ENCODE data around the gene MTOR.
"Not testable (repeated sequence)": the region's sequence is repeated elsewhere in the genome, so short reads cannot be mapped to it uniquely, and the experiment has no call there.

Gene MTOR

DNA sequence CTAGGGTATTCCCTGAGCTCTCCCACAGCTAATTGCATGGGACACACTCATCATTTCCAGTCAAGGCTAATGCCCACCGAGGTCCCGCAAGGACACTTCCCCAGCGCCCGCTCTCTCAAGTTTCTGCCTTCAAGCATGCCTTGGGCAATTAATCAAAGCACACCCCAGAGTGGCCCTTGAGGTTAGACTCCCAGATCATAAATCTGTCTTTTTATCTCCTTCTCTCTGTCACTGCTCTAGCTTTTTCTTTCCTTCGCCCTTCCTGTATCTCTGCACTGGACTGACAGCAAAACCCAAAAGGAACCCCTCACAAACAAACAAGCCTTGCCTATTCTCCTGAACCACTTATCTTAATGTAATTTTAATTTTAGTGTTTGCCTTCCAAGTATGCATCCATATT lies 154.8 kb downstream of the MTOR start:
- no peak for DNase-seq (ENCODE audit: low spot score)

DNA sequence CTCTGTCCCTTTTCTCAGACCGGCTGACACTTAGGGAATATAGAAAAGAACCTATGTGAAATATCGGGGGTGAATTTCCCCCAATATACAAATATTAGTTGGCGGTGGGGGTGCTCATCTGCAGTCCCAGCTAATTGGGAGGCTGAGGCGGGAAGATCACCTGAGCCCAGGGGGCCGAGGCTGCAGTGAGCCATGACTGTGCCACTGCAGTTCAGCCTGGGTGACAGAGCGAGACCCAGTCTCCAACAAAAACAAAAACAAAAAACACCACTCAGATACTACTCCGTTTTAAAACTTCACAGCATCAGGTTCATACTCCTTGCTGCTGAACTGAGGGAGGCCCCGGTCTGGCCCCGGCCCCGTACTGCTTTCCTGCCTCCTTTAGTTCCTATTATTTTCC lies 156.8 kb downstream of the MTOR start:
- TF ChIP-seq, protein P1, sequence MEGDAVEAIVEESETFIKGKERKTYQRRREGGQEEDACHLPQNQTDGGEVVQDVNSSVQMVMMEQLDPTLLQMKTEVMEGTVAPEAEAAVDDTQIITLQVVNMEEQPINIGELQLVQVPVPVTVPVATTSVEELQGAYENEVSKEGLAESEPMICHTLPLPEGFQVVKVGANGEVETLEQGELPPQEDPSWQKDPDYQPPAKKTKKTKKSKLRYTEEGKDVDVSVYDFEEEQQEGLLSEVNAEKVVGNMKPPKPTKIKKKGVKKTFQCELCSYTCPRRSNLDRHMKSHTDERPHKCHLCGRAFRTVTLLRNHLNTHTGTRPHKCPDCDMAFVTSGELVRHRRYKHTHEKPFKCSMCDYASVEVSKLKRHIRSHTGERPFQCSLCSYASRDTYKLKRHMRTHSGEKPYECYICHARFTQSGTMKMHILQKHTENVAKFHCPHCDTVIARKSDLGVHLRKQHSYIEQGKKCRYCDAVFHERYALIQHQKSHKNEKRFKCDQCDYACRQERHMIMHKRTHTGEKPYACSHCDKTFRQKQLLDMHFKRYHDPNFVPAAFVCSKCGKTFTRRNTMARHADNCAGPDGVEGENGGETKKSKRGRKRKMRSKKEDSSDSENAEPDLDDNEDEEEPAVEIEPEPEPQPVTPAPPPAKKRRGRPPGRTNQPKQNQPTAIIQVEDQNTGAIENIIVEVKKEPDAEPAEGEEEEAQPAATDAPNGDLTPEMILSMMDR (conservative IDR thresholded peaks at IDR 0.05; ENCODE audit: low read depth): no peak
- no peak for DNase-seq (ENCODE audit: low spot score)
- ChIA-PET POLR2A (ENCODE audit: low non-redundant PET) (no interaction called here), CTCF (no interaction called here)
- no peak overlapping the region for H3K27ac ChIP-seq

More for the DNA sequence above, 154.8 kb downstream of the MTOR start:
- no peak overlapping the region for H3K27ac ChIP-seq
- ChIA-PET CTCF (no interaction called here), POLR2A (ENCODE audit: low non-redundant PET) (no interaction called here)
- TF ChIP-seq, protein P1 (conservative IDR thresholded peaks at IDR 0.05; ENCODE audit: low read depth): no peak

DNA sequence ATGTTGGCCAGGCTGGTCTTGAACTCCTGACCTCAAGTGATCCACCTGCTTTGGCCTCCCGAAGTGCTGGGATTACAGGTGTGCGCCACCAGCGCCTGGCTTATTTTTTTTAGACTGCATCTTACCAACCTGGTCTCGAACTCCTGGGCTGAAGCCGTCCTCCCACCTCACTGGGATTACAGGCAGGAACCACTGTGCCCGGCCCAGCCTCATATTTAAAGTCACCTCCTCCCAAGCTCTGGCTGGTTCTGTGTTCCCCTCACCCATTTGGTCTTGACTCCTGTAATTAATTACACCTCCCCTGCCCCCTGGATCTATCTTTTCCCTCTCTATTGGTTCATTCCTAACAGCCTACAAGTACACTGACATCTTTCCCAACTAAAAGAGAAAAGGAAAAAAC lies 161.0 kb downstream of the MTOR start:
- TF ChIP-seq, protein P1 (conservative IDR thresholded peaks at IDR 0.05; ENCODE audit: low read depth): no peak
- no peak for DNase-seq (ENCODE audit: low spot score)
- H3K27ac ChIP-seq: no peak overlapping the region
- CTCF ChIA-PET: no interaction called here
- POLR2A ChIA-PET (ENCODE audit: low non-redundant PET): no interaction called here

DNA sequence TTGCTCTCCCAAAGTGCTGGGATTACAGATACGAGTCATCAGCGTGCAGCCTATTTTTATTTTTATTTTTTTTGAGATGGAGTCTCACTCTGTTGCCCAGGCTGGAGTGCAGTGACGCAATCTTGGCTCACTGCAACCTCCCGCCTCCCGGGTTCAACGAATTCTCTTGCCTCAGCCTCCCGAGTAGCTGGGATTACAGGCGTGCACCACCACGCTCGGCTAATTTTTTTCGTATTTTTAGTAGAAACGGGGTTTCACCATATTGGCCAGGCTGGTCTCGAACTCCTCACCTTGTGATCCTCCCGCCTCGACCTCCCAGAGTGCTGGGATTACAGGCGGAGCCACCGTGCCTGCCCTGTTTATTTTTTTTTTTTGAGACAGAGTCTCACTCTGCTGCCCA lies 161.5 kb downstream of the MTOR start:
- DNase-seq (ENCODE audit: low spot score); CTCF ChIA-PET; H3K27ac ChIP-seq; POLR2A ChIA-PET (ENCODE audit: low non-redundant PET): not testable (repeated sequence)

DNA sequence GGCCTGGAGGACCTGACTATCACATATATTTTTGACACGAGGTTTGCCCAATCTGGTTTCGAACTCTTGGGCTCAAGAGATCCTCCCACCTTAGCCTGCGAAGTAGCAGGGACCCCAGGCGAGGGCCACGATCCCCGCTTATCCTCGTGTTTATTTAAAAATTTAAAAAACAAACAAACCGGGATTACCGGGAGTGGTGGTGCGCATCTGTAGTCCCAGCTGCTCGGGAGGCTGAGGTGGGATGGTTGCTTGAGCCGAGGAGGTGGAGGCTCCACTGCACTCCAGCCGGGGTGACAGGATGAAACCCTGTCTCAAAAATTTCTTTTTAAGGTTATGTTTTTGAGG lies 162.2 kb downstream of the MTOR start:
- peak overlapping the region; percentile 83 for H3K27ac ChIP-seq
- ChIA-PET CTCF (no interaction called here), POLR2A (ENCODE audit: low non-redundant PET) (interaction anchor here (1.5 kb wide), 1 partner anchor 20 kb away, joined by 4 read pairs; no protein-coding TSS in a partner anchor)
- no peak for DNase-seq (ENCODE audit: low spot score)
- TF ChIP-seq, protein P1 (conservative IDR thresholded peaks at IDR 0.05; ENCODE audit: low read depth): no peak

DNA sequence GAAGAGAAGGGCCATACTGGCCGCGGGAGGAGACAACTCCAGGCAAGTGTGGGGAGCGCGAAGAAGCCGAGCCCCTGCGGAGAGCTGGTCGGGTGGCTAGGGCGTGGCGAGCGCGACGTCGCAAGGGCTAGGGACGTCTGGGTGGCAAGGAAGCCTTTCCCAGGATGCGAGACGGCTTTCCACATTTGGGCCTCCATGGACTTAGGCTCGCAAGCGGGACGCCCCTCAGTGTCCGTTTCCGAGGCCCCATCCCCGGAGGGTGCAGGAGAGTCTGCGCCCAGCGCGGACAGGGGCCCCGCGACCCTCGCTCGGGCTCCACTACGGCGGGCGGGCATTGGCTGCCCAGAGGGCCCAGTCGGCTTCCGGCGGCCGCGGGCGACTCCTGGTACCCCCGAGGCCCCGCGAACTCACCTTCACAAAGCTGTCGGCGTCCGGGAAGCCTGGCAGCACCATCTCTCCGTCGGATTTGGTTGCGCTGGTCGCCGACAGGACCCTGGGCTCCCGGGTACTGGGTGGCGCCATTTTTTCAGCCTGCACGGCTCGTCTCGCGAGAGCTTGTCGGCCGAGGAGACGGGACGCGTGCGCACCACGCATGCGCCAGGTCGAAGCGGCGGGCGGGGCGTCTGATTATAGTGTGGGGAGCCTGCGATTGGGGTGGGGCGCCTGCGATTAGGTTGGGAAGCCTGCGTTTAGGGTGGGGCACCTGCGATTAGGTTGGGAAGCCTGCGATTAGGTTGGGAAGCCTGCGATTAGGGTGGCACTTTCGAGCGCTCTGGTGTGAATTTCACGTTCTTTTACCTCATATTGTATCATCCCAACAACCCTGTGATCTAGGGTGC lies 162.8 kb downstream of the MTOR start, which contains the start of gene EXOSC10:
EXOSC10 (minus strand) TSS at position 560 of the 839 bp plus-strand sequence; CDS start at position 522, 38 bp downstream.
- CTCF ChIA-PET: interaction anchor here (0.6 kb wide), 1 partner anchor 18 kb away, joined by 5 read pairs; no protein-coding TSS in a partner anchor
- TF ChIP-seq, protein P1 (conservative IDR thresholded peaks at IDR 0.05; ENCODE audit: low read depth): no peak
- peak within 1 kb of the TSS; percentile 83 for H3K27ac ChIP-seq
- POLR2A ChIA-PET (ENCODE audit: low non-redundant PET): interaction anchor here (1.2 to 1.5 kb wide), 2 partner anchors 19 to 79 kb away, joined by 3 to 4 read pairs; no protein-coding TSS in a partner anchor
- peak; percentile 97 for DNase-seq (ENCODE audit: low spot score)

DNA sequence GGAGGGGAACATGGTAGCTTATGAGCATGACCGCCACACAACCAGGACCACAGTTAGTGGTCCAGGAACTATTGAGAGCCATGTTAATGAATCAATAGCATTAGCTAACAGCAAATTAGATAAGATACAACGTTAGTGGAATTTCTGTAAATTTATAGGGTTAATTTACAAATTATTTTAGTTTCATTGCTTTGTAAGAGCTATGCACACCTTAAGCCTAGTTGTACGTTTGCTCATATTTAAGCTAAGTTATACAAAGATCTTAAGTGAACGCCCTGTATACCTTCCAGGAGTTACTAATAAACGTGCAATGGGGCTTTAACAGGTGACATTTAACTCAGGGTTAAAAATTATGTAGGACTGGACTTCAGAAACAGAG lies 163.4 kb downstream of the MTOR start:
- ChIA-PET POLR2A (ENCODE audit: low non-redundant PET) (interaction anchor here (1.2 to 1.5 kb wide), 2 partner anchors 19 to 80 kb away, joined by 3 to 4 read pairs; no protein-coding TSS in a partner anchor), CTCF (interaction anchor here (0.6 to 1.3 kb wide), 3 partner anchors 10 to 26 kb away, joined by 3 to 6 read pairs (median 5); no protein-coding TSS in a partner anchor)
- peak overlapping the region; percentile 83 for H3K27ac ChIP-seq
- DNase-seq (ENCODE audit: low spot score): no peak
- TF ChIP-seq, protein P1 (conservative IDR thresholded peaks at IDR 0.05; ENCODE audit: low read depth): no peak

DNA sequence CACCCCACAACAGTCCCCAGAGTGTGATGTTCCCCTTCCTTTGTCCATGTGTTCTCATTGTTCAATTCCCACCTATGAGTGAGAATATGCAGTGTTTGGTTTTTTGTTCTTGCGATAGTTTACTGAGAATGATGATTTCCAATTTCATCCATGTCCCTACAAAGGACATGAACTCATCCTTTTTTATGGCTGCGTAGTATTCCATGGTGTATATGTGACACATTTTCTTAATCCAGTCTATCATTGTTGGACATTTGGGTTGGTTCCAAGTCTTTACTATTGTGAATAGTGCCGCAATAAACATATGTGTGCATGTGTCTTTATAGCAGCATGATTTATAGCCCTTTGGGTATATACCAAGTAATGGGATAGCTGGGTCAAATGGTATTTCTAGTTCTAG lies 178.6 kb downstream of the MTOR start:
- POLR2A ChIA-PET (ENCODE audit: low non-redundant PET); DNase-seq (ENCODE audit: low spot score); H3K27ac ChIP-seq; CTCF ChIA-PET: not testable (repeated sequence)

Measured in RWPE1 (cell line).